Erythroblast (primary cell): ENCODE data around the gene BIK.

Experiments used
- GATA1 ChIP-seq: IDR thresholded peaks from 2 replicates; pipeline ENCODE4 v1.6.1; 2011; ENCODE audit warnings: low read depth, mild to moderate bottlenecking, control low read depth, low read length, moderate library complexity
- POLR2A ChIP-seq: IDR thresholded peaks from 2 replicates; pipeline ENCODE4 v1.6.1; 2011; ENCODE audit warnings: mild to moderate bottlenecking, low read length

GRCh38 chr22:43152003-43152356 lies 41.4 kb downstream of the BIK start:
- no peak for TF ChIP-seq POLR2A
- TF ChIP-seq GATA1, result no peak
